ENCODE measurements around the gene P2RY8.

Gene P2RY8

DNA sequence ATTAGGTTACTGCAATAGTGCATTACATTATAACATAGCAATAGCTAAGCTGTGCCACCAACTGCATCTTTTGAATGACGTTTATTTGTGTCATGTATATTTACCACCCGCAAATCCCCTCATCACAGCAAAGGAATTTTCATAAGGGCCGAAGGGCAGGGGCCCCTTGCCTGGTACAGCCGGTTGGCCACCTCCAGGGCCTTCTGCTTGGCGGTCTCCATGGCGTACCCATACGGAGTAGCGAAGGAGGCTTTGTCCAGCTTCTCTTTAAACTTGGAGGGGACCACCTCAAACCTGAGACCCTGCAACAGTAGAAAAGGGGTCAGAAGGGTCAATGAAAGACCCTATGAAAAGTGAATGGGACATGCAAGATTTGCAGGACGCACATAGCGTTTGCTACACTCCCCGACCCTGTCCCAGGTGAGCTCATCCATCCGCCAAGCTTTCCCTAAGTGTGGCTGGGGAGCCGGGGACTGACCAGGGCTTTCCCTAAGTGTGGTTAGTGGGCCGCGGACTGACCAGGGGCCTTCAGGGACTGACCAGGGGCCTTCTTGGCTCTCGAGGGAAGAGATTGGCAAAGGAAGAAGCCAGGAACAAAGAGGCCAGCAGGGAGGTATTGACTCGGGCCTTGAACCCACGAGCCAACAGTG is 94.8 kb downstream of the P2RY8 start:
- POLR2A ChIA-PET, result no interaction called here
- no peak for DNase-seq (ENCODE audit: extremely low spot score)
- TF ChIP-seq, protein P1, sequence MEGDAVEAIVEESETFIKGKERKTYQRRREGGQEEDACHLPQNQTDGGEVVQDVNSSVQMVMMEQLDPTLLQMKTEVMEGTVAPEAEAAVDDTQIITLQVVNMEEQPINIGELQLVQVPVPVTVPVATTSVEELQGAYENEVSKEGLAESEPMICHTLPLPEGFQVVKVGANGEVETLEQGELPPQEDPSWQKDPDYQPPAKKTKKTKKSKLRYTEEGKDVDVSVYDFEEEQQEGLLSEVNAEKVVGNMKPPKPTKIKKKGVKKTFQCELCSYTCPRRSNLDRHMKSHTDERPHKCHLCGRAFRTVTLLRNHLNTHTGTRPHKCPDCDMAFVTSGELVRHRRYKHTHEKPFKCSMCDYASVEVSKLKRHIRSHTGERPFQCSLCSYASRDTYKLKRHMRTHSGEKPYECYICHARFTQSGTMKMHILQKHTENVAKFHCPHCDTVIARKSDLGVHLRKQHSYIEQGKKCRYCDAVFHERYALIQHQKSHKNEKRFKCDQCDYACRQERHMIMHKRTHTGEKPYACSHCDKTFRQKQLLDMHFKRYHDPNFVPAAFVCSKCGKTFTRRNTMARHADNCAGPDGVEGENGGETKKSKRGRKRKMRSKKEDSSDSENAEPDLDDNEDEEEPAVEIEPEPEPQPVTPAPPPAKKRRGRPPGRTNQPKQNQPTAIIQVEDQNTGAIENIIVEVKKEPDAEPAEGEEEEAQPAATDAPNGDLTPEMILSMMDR (IDR thresholded peaks at IDR 0.05; ENCODE audit: control extremely low read depth, extremely low read depth, low read depth, missing control alignments), result no peak
- CTCF ChIA-PET, result no interaction called here

DNA sequence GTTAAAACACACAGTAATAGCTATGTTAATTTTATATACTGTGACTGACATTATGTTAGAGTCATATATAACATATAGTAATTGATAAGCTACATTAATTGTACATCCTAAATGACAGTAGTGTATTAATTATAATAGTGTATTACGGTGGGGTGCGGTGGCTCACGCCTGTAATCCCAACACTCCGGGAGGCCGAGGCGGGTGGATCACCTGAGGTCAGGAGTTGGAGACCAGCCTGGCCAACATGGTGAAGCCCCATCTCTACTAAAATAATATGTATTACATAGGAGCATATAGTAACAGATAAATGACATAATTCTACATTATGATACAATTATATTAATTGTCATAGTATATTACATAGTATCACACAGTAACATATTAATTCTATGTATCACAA is 96.5 kb downstream of the P2RY8 start:
- CTCF ChIA-PET, result no interaction called here
- DNase-seq (ENCODE audit: extremely low spot score), result no peak
- TF ChIP-seq, protein P1 (IDR thresholded peaks at IDR 0.05; ENCODE audit: control extremely low read depth, extremely low read depth, low read depth, missing control alignments), result no peak
- POLR2A ChIA-PET, result no interaction called here

DNA sequence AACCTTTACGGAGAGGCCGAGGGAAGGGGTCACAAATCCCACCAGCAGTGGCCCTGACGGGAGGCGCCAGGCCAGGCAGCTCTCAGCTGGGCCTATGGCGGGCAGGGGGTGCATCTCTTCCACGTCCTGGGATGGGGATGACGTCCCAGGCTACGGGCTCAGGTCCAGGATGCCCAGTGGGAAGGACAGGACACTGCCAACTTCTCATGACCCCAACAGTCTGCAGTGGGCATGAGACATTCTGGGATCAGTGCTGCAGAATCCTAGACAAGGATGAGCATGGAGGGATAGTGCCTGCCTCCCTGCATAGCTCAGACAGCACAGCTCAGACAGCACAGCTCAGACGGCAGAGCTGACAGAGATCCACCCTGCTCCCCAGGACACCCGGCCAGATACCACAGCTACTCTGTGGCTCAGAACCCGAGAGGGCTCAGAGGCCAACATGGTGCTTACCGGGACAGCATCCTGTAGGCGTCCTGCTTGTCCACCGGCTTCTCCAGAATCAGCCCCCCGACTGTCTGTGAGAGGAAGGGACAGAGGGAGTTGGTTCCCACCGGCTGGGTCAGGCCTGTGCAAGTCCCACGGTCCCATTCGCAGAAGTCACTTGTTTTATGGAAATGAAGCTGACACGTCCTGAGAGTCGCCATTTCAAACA is 101.6 kb downstream of the P2RY8 start:
- DNase-seq (ENCODE audit: extremely low spot score), result no peak
- POLR2A ChIA-PET, result no interaction called here
- CTCF ChIA-PET, result no interaction called here
- TF ChIP-seq, protein P1 (IDR thresholded peaks at IDR 0.05; ENCODE audit: control extremely low read depth, extremely low read depth, low read depth, missing control alignments), result no peak

DNA sequence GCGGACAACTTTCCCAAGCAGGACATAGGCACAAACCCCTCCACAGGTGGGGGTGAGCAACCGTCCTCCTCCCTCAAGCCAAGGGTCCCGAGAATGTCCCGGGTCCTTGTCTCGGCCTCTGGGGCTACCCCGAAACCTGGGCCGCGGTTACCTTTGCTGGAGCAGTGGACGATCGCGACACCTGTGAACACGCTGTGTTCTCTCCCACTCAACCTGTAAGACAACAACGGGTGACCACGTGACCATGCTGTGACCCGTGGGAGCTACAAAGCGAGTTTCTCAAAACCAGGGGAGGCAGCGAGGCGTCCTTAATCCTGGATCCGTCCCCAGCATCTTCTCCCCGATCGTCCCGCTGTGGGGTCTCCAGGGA is 102.1 kb downstream of the P2RY8 start:
- TF ChIP-seq, protein P1 (IDR thresholded peaks at IDR 0.05; ENCODE audit: control extremely low read depth, extremely low read depth, low read depth, missing control alignments), result no peak
- CTCF ChIA-PET, result no interaction called here
- POLR2A ChIA-PET, result no interaction called here
- DNase-seq (ENCODE audit: extremely low spot score), result no peak

DNA sequence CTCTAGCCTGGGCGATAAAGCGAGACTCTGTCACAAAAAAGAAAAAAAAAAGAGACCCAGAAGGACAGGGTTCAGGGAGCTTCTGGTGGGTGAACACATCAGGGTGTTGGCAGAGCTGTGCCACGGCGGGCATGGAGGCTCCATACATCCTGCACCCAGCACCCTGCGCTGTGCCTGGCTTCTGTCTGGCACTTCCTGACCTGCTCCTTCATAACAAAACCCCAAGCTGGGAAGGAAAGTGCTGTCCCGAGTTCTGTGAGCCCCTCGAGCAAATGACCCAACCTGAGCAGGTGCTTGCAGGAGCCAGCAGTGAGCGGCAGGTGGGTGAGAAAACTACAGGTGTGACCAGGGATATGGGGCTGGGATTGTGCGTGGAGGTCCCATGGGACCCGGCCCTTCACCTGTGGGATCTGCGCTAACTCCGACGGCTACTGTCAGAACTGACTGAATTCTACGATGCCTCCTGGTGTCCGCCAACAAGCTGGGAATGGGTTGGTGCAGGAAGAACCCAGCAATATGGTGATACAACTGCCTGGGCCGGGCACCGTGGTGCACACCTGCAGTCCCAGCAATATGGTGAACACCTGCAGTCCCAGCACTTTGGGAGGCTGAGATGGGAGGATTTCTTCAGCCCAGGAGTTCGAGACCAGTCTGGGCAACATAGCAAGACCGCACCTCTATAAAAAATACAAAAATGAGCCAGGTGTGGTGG is 103.2 kb downstream of the P2RY8 start:
- no peak for DNase-seq (ENCODE audit: extremely low spot score)
- TF ChIP-seq, protein P1 (IDR thresholded peaks at IDR 0.05; ENCODE audit: control extremely low read depth, extremely low read depth, low read depth, missing control alignments), result no peak
- ChIA-PET POLR2A (no interaction called here), CTCF (no interaction called here)

DNA sequence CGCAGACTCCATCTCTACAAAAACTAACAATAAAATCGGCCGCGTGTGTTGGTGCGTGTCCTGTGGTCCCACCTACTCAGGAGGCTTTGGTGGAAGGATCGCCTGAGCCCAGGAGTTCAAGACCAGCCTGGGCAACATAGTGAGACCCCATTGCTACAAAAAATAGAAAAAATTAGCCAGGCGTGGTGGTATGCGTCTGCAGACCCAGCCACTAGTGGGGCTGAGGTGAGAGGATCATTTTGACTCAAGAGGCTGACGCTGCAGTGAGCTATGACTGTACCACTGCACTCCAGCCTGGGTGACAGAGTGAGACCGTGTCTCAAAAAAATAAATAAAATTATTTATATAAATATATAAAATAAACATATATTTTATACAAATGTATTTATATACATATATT is 106.5 kb downstream of the P2RY8 start:
- POLR2A ChIA-PET, result no interaction called here
- CTCF ChIA-PET, result no interaction called here
- TF ChIP-seq, protein P1 (IDR thresholded peaks at IDR 0.05; ENCODE audit: control extremely low read depth, extremely low read depth, low read depth, missing control alignments), result no peak
- DNase-seq (ENCODE audit: extremely low spot score), result no peak

Data from GM10248 (cell line).